PFSK-1 (cell line): Measurements from ENCODE around the gene HCN2.

Source experiments
- FOXP2 ChIP-seq: optimal IDR thresholded peaks from 2 replicates; pipeline ENCODE3; 2011; ENCODE audit warnings: borderline replicate concordance, control low read depth, inconsistent platforms; ENCODE audit not compliant: insufficient read depth; ENCODE audit errors: extremely low read length, extremely low read depth
- POLR2AphosphoS5 ChIP-seq: IDR thresholded peaks from 2 replicates; pipeline ENCODE4 v1.6.1; 2012; ENCODE audit warnings: low read depth, mild to moderate bottlenecking, control low read depth, low read length, moderate library complexity
- REST ChIP-seq, 2 experiments: IDR thresholded peaks; 2 replicates each; pipeline versions ENCODE4 v1.6.1 to v1.8.0; 2011 to 2012; ENCODE audit warnings: low read depth in 2 of 2, low read length in 2 of 2, control low read depth in 1 of 2, inconsistent platforms in 1 of 2, mild to moderate bottlenecking in 1 of 2, moderate library complexity in 1 of 2; ENCODE audit not compliant: insufficient read depth in 1 of 2
- SIN3A ChIP-seq: IDR thresholded peaks from 2 replicates; pipeline ENCODE4 v1.6.1; 2012; ENCODE audit warnings: mild to moderate bottlenecking, low read length, moderate library complexity, borderline replicate concordance; ENCODE audit not compliant: insufficient read depth
- TAF1 ChIP-seq: IDR thresholded peaks from 2 replicates; pipeline ENCODE4 v1.6.1; 2012; ENCODE audit warnings: low read length, control low read depth, borderline replicate concordance; ENCODE audit not compliant: insufficient read depth

HCN2 gene

GRCh38 chr19:656751-657559 lies 67.3 kb downstream of the HCN2 start:
- TF ChIP-seq REST (IDR thresholded peaks at IDR 0.05; ENCODE audit: insufficient read depth in 1 of 2, low read depth in 2 of 2, low read length in 2 of 2) (no peak), TAF1 (no peak), FOXP2 (no peak), POLR2AphosphoS5 (no peak), SIN3A (no peak)

- TF ChIP-seq REST (IDR thresholded peaks at IDR 0.05; ENCODE audit: insufficient read depth in 1 of 2, low read depth in 2 of 2, low read length in 2 of 2): no peak
- TF ChIP-seq TAF1: no peak
- TF ChIP-seq FOXP2: no peak
- no peak for TF ChIP-seq POLR2AphosphoS5
- no peak for TF ChIP-seq SIN3A
These were observed 67.9 kb downstream of the HCN2 start for GRCh38 chr19:657611-658010.

- TF ChIP-seq REST (IDR thresholded peaks at IDR 0.05; ENCODE audit: insufficient read depth in 1 of 2, low read depth in 2 of 2, low read length in 2 of 2): no peak
- no peak for TF ChIP-seq SIN3A
- no peak for TF ChIP-seq FOXP2
- TF ChIP-seq TAF1: no peak
- no peak for TF ChIP-seq POLR2AphosphoS5
These were observed 68.6 kb downstream of the HCN2 start for GRCh38 chr19:658059-658839.

- no peak for TF ChIP-seq POLR2AphosphoS5
- TF ChIP-seq FOXP2: no peak
- TF ChIP-seq REST (IDR thresholded peaks at IDR 0.05; ENCODE audit: insufficient read depth in 1 of 2, low read depth in 2 of 2, low read length in 2 of 2): no peak
- TF ChIP-seq SIN3A: no peak
- TF ChIP-seq TAF1: no peak
These were observed 69.5 kb downstream of the HCN2 start for GRCh38 chr19:658916-659839.
